B cell (primary cell): ENCODE data around the gene LMO1.

Experiments used
- EZH2 ChIP-seq: IDR thresholded peaks from 2 replicates; pipeline ENCODE4 v1.6.1; 2012; ENCODE audit warnings: borderline replicate concordance, low read depth, mild to moderate bottlenecking, moderate library complexity, low read length; ENCODE audit not compliant: insufficient read depth, poor library complexity, severe bottlenecking
- TF ChIP-seq, protein P1 (sequence below): fragments of 200-600 bp; IDR thresholded peaks from one replicate; pipeline ENCODE4 v1.8.0; 2022; ENCODE audit warnings: antibody characterized with exemption, mild to moderate bottlenecking

DNA sequence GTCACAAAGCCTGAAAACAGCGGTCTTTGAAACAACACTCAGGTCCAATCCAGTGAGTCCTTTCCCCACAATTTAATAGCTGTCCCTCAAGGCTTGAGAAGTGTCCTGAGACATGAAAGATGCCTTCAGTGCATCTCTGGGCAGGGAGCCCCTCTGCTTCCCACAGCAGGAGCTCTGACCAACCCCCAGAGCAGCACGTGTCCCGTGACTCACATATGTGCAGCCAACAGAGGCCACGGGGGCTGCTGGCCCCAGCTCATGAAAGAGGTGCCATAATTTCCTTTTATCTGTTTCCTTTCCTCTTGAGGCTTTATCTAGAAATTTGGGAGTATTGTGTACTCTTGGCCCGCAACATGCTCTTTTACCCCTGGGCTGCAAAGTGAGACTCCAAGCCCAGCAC lies 33.2 kb upstream of the LMO1 start:
- TF ChIP-seq, protein P1, sequence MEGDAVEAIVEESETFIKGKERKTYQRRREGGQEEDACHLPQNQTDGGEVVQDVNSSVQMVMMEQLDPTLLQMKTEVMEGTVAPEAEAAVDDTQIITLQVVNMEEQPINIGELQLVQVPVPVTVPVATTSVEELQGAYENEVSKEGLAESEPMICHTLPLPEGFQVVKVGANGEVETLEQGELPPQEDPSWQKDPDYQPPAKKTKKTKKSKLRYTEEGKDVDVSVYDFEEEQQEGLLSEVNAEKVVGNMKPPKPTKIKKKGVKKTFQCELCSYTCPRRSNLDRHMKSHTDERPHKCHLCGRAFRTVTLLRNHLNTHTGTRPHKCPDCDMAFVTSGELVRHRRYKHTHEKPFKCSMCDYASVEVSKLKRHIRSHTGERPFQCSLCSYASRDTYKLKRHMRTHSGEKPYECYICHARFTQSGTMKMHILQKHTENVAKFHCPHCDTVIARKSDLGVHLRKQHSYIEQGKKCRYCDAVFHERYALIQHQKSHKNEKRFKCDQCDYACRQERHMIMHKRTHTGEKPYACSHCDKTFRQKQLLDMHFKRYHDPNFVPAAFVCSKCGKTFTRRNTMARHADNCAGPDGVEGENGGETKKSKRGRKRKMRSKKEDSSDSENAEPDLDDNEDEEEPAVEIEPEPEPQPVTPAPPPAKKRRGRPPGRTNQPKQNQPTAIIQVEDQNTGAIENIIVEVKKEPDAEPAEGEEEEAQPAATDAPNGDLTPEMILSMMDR = no peak
- no peak for TF ChIP-seq EZH2
